AG08395 (cell line): ENCODE results near the gene GPR108.
"Not testable (repeated sequence)": the region's sequence is repeated elsewhere in the genome, so short reads cannot be mapped to it uniquely, and the experiment has no call there.

Experiments
- DNase-seq: peaks from one replicate; pipeline ENCODE4 v3.0.0; 2012; ENCODE audit warnings: mixed read lengths, low spot score

Gene GPR108

GRCh38 chr19:6737284-6737872 is at the start of gene GPR108:
Gene GPR108, minus strand, starts transcription at chr19:6737580. Its CDS starts 4 bp downstream, at chr19:6737576.
- peak; percentile 100 for DNase-seq

GRCh38 chr19:6779206-6779605 is 41.8 kb upstream of the GPR108 start:
- no peak for DNase-seq

DNA sequence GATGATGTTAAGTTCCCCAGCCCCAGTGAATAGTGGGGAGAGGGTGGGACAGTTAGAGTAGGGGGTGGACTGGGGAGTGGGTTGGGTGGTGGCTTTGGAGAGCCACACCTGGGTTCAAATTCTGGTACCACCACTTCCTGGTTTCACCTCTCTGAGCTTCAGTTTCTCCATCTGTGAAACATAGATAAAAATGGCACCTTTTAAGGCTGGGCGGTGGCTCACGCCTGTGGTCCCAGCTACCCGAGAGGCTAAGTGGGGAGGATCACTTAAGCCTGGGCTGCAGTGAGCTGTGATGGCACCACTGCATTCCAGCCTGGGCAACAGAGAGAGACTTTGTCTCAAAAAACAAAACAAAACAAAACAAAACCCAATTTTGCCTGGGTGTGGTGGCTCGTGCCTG is 41.0 kb upstream of the GPR108 start:
- DNase-seq: no peak

DNA sequence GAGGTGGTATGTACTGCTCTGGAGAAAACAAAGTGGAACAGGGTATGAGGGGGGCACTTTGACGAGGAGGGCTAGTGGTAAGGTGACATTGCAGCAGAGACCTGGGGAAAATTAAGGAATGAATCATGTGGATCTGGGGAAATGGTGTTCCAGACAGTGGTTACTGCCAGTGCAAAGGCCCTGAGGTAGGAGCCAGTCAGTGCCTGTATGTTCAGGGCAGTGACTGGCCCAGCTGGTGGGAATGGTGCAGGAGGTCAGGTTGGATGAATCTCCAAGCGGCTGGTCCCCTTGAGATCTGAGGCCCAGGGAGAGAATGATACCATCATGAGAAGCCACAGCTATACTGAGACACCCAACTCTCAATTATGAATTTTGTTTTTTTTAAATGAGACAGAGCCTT is 40.1 kb upstream of the GPR108 start:
- DNase-seq: no peak

GRCh38 chr19:6776999-6777398 is 39.6 kb upstream of the GPR108 start:
- no peak for DNase-seq

- DNase-seq: not testable (repeated sequence)
Observed at GRCh38 chr19:6776045-6776444, 38.7 kb upstream of the GPR108 start.

DNA sequence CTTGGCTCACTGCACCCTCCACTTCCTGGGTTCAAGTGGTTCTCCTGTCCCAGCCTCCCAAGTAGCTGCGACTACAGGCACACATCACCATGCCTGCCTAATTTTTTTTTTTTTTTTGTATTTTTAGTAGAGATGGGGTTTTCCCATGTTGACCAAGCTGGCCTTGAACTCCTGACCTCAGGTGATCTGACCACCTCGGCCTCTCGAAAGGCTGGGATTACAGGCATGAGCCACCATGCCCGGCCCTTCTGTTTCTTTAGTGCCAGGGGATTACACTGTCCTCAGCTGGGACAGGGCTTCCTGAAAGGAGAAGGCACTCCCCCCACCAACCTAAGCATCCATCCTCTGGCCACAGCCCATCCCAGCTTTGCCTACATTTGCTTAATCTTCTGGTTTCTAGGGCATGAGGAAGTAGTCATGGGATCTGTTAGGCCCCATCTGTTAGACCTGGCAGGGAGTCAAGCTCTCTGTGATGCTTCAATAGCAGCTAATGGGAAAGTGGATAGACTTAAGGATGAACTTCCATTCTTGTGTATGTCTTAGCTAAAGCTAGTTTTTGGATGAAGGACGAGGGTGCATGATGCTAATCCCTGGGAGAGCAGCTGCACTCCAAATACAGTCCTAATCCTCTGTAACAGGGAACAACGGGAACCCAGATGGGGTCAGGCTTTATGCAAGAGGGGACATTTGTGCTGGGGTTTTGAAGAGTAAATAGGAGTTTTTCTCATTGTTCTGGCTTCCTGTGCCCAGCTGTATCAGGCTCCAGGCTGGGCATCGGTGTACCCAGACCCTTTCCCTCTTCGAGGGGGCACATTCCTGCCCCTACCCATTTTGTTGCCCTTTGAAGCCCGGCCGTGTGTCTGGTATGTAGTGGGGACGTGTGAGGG is 37.7 kb upstream of the GPR108 start:
- no peak for DNase-seq

DNA sequence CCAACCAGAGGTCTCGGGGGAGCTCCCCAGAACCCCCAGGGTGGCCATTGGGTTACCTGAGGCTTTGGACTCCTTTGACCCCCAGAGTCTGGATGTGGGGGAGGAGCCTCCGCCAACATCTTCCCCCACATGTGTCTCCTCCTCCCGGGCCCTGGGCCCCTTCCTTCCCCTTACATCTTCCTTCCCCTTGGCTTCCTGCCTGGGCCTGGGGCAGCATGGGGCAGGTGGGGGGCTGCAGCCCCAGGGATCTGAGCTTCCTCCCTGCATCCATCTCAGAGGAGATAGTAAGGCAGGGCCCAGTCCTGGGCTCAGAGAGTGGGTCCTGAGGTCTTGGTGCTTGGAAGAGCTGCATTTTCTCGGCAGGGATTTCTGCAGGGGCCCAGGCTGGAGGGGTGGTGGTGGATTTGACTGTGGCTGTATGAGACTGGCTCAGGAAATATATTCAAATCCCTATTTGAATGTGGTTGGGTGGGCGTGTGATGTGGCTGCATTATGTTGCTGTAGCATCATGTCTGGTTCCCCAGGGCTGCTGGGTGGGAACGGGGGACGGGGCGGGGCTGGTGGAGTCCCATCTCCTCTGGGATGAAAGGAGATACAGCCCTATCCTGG is 36.0 kb upstream of the GPR108 start:
- no peak for DNase-seq

DNA sequence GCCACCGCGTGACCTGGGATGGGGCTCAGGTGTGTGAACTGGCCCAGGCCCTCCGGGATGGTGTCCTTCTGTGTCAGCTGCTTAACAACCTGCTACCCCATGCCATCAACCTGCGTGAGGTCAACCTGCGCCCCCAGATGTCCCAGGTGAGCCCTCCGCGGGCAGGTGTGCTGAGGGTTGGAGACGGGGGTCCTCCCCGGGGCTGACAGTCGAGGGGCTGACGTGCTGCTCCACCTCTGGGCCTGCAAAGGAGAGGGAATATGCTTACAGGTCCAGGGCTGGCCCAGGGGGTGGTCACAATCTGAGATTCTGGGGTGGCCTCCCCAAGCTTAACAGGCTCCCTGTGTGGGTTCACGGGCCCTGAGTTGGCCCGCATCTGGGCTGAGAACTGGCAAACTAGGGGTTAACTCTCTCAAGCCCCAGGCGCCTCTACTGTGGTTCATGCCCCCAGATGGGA is 35.5 kb upstream of the GPR108 start:
- DNase-seq: no peak

GRCh38 chr19:6772028-6772865 is 34.9 kb upstream of the GPR108 start, which contains the start of gene VAV1:
Gene VAV1, plus strand, starts transcription at chr19:6772708. Its CDS starts 100 bp downstream, at chr19:6772808.
- no peak for DNase-seq

- not testable (repeated sequence) for DNase-seq
Observed at GRCh38 chr19:6771648-6772027, 34.3 kb upstream of the GPR108 start.

DNA sequence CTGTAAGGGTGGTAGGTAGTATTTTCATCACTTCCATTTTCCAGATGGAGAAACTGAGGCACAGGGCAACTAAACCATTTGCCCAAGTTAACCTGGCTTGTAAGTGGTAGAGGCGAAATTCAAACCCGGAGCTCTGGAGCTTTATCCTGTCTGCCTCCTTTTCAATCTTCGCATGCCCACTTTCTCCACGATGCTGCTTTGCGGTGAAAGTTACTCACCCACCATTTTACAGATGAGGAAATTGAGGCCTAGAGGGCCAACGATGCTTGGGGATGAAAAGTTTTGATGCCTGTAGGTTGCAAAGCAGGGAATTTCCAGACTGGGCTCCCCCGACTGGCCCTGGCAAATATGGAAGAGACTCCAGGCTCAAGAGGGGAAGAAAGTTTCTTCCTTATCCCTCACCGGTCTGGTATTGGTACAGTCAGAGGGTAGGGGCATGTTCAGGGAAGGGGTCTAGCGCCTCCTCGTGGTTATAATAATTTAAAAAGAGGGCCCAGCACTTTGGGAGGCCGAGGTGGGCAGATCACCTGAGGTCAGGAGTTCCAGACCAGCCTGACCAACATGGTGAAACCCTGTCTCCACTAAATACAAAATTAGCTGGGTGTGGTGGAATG is 31.7 kb upstream of the GPR108 start:
- peak; percentile 35 for DNase-seq

- DNase-seq: no peak
Observed at GRCh38 chr19:6768236-6768785, 30.9 kb upstream of the GPR108 start.

GRCh38 chr19:6767357-6768235 is 30.2 kb upstream of the GPR108 start, which contains the start of gene SH2D3A:
Gene SH2D3A, minus strand, starts transcription at chr19:6767435. Its CDS starts 3,687 bp downstream, at chr19:6763748.
- no peak for DNase-seq

DNA sequence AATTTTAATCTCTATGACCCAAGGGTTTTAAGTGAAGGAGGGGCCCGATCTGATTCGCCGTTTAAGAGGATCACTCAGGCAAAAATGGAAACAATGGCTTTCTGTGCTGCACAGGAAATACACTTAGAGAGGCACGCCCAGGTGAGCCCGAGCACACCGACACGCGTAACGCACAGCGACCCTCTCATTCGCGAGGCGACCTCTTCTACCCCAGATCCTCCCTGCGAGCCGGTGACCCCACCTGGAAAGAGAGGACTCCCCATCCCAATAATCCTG is 29.6 kb upstream of the GPR108 start:
- DNase-seq: no peak

- DNase-seq: no peak
Observed at GRCh38 chr19:6766357-6767080, 29.1 kb upstream of the GPR108 start.

- no peak for DNase-seq
Observed at GRCh38 chr19:6765738-6766356, 28.5 kb upstream of the GPR108 start.

DNA sequence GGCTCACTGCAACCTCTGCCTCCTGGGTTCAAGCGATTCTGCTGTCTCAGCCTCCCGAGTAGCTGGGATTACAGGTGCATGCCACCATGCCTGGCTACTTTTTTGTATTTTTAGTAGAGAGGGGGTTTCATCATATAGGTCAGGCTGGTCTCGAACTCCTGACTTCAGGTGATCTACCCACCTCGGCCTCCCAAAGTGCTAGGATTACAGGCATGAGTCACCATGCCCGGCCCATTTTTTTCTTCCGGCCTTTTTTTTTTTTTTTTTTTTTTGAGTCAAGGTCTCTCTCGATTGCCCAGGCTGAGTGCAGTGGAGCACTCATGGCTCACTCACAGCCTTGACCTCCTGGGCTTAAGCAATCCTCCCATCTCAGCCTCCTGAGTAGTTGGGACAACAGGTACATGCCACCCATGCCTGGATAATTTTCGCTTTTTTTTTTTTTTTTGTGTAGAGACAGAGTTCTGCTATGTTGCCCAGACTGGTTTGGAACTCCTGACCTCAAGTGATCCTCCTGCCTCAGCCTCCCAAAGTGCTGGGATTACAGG is 24.9 kb upstream of the GPR108 start:
- not testable (repeated sequence) for DNase-seq
